WERI-Rb-1 (cell line): ENCODE data around the gene ZFPM1.

Experiments
- DNase-seq: peaks from one replicate; pipeline ENCODE4 v3.0.0-alpha.2; 2020
- H3K27ac ChIP-seq: fragments of 250-450 bp; sonication (Bioruptor Pico); 2 replicates; pipeline ENCODE4 v1.5.1; 2020; ENCODE audit warnings: mild to moderate bottlenecking, moderate library complexity
- H3K27me3 ChIP-seq: fragments of 250-450 bp; sonication (Bioruptor Pico); 2 replicates; pipeline ENCODE4 v1.5.1; 2021; ENCODE audit warnings: mild to moderate bottlenecking, low read depth, moderate library complexity; ENCODE audit not compliant: insufficient read depth, severe bottlenecking
- H3K36me3 ChIP-seq: fragments of 250-450 bp; sonication (Bioruptor Pico); 2 replicates; pipeline ENCODE4 v1.5.1; 2020; ENCODE audit warnings: mild to moderate bottlenecking, moderate library complexity
- H3K4me3 ChIP-seq: 2 replicates; pipeline ENCODE4 v1.5.1; 2011; ENCODE audit warnings: low read depth, mild to moderate bottlenecking, control low read depth, low read length
- H3K9me3 ChIP-seq: fragments of 250-450 bp; sonication (Bioruptor Pico); 2 replicates; pipeline ENCODE4 v1.5.1; 2021; ENCODE audit warnings: mild to moderate bottlenecking, moderate library complexity; ENCODE audit not compliant: severe bottlenecking
- CTCF ChIP-seq: IDR thresholded peaks from 2 replicates; pipeline ENCODE4 v1.5.1; 2011; ENCODE audit warnings: low read depth, mild to moderate bottlenecking, control low read depth, inconsistent platforms, low read length

Gene ZFPM1

GRCh38 chr16:88508868-88509748 is 56.0 kb downstream of the ZFPM1 start:
- DNase-seq = no peak

GRCh38 chr16:88509749-88510069 is 56.6 kb downstream of the ZFPM1 start:
- no peak overlapping the region for H3K27ac ChIP-seq
- TF ChIP-seq CTCF = no peak
- no peak overlapping the region for H3K4me3 ChIP-seq
- H3K9me3 ChIP-seq = no peaks in the 10 kb centered on the region
- DNase-seq = no peak
- H3K36me3 ChIP-seq = no peaks in the 10 kb centered on the region
- H3K27me3 ChIP-seq = no peaks in the 10 kb centered on the region

More at GRCh38 chr16:88508868-88509748, 56.0 kb downstream of the ZFPM1 start:
- H3K36me3 ChIP-seq = no peaks in the 10 kb centered on the region
- H3K27me3 ChIP-seq = no peaks in the 10 kb centered on the region
- H3K4me3 ChIP-seq = no peak overlapping the region
- TF ChIP-seq CTCF = no peak
- H3K9me3 ChIP-seq = no peaks in the 10 kb centered on the region
- H3K27ac ChIP-seq = peak overlapping the region; percentile 42

GRCh38 chr16:88510091-88510994 is 57.3 kb downstream of the ZFPM1 start:
- Histone ChIP-seq H3K27me3 (no peaks in the 10 kb centered on the region), H3K9me3 (no peaks in the 10 kb centered on the region), H3K4me3 (no peak overlapping the region), H3K36me3 (no peaks in the 10 kb centered on the region), H3K27ac (no peak overlapping the region)
- no peak for DNase-seq
- no peak for TF ChIP-seq CTCF

- DNase-seq = no peak
- TF ChIP-seq CTCF = no peak
- Histone ChIP-seq H3K4me3 (no peak overlapping the region), H3K9me3 (no peaks in the 10 kb centered on the region), H3K36me3 (no peaks in the 10 kb centered on the region), H3K27ac (no peak overlapping the region), H3K27me3 (no peaks in the 10 kb centered on the region)
Measured at GRCh38 chr16:88511060-88511459, 58.0 kb downstream of the ZFPM1 start.

- H3K27ac ChIP-seq = no peak overlapping the region
- no peaks in the 10 kb centered on the region for H3K36me3 ChIP-seq
- H3K27me3 ChIP-seq = no peaks in the 10 kb centered on the region
- H3K4me3 ChIP-seq = no peak overlapping the region
- no peak for DNase-seq
- TF ChIP-seq CTCF = no peak
- H3K9me3 ChIP-seq = no peaks in the 10 kb centered on the region
Measured at GRCh38 chr16:88511906-88512305, 58.8 kb downstream of the ZFPM1 start.
